ENCODE data around the gene ZNF383.
"Not testable (repeated sequence)": the region's sequence is repeated elsewhere in the genome, so short reads cannot be mapped to it uniquely, and the experiment has no call there.

The ZNF383 gene

GRCh38 chr19:37217775-37218591 is at the start of gene ZNF383:
Gene ZNF383, plus strand, starts transcription at chr19:37218214. Its CDS starts 12,240 bp downstream, at chr19:37230454.
- H3K36me3 Mint-ChIP-seq (ENCODE audit: low read depth): peaks cover 51% of the 10 kb centered on the region
- no peaks in the 10 kb centered on the region for H3K27me3 Mint-ChIP-seq (ENCODE audit: low read depth)
- peak within 1 kb of the TSS; percentile 89 for H3K27ac Mint-ChIP-seq
- H3K9me3 Mint-ChIP-seq: peaks cover 53% of the 10 kb centered on the region
- H3K4me1 Mint-ChIP-seq (ENCODE audit: low read depth): peaks cover 14% of the 10 kb centered on the region
- peak; percentile 82 for DNase-seq (ENCODE audit: low spot score)
- H3K4me3 Mint-ChIP-seq: peak within 1 kb of the TSS; percentile 92

- Mint-ChIP-seq H3K4me3 (no peak within 1 kb of the TSS), H3K4me1 (ENCODE audit: low read depth) (peaks cover 2% of the 10 kb centered on the region), H3K9me3 (peaks cover 44% of the 10 kb centered on the region), H3K27ac (no peak within 1 kb of the TSS), H3K27me3 (ENCODE audit: low read depth) (no peaks in the 10 kb centered on the region), H3K36me3 (ENCODE audit: low read depth) (peaks cover 23% of the 10 kb centered on the region)
- DNase-seq (ENCODE audit: low spot score): peak; percentile 86
These were observed 45.3 kb upstream of the ZNF383 start, which contains the start of gene ZNF585A for GRCh38 chr19:37172368-37173366. Gene ZNF585A, minus strand, starts transcription at chr19:37172695. Its CDS starts 2,785 bp downstream, at chr19:37169910.

GRCh38 chr19:37186071-37186470 is 31.9 kb upstream of the ZNF383 start:
- Mint-ChIP-seq H3K36me3 (ENCODE audit: low read depth) (peaks cover 35% of the 10 kb centered on the region), H3K9me3 (peaks cover 67% of the 10 kb centered on the region)
- not testable (repeated sequence) for DNase-seq (ENCODE audit: low spot score)

GRCh38 chr19:37195248-37195647 is 22.8 kb upstream of the ZNF383 start:
- peaks cover 37% of the 10 kb centered on the region for H3K36me3 Mint-ChIP-seq (ENCODE audit: low read depth)
- peaks cover 50% of the 10 kb centered on the region for H3K9me3 Mint-ChIP-seq
- H3K27me3 Mint-ChIP-seq (ENCODE audit: low read depth): not testable (repeated sequence)

More at GRCh38 chr19:37186071-37186470, 31.9 kb upstream of the ZNF383 start:
- not testable (repeated sequence) for H3K27ac Mint-ChIP-seq; H3K27me3 Mint-ChIP-seq (ENCODE audit: low read depth); H3K4me1 Mint-ChIP-seq (ENCODE audit: low read depth); H3K4me3 Mint-ChIP-seq

GRCh38 chr19:37197115-37197514 is 20.9 kb upstream of the ZNF383 start:
- not testable (repeated sequence) for H3K4me3 Mint-ChIP-seq; H3K27me3 Mint-ChIP-seq (ENCODE audit: low read depth); H3K4me1 Mint-ChIP-seq (ENCODE audit: low read depth); DNase-seq (ENCODE audit: low spot score); H3K27ac Mint-ChIP-seq
- Mint-ChIP-seq H3K36me3 (ENCODE audit: low read depth) (peaks cover 31% of the 10 kb centered on the region), H3K9me3 (peaks cover 43% of the 10 kb centered on the region)

More at GRCh38 chr19:37195248-37195647, 22.8 kb upstream of the ZNF383 start:
- not testable (repeated sequence) for DNase-seq (ENCODE audit: low spot score); H3K27ac Mint-ChIP-seq; H3K4me3 Mint-ChIP-seq; H3K4me1 Mint-ChIP-seq (ENCODE audit: low read depth)

- H3K9me3 Mint-ChIP-seq: peaks cover 45% of the 10 kb centered on the region
- no peak overlapping the region for H3K4me3 Mint-ChIP-seq
- peaks cover 32% of the 10 kb centered on the region for H3K36me3 Mint-ChIP-seq (ENCODE audit: low read depth)
- H3K27me3 Mint-ChIP-seq (ENCODE audit: low read depth): no peaks in the 10 kb centered on the region
- H3K27ac Mint-ChIP-seq: no peak overlapping the region
- no peak for DNase-seq (ENCODE audit: low spot score)
- H3K4me1 Mint-ChIP-seq (ENCODE audit: low read depth): no peaks in the 10 kb centered on the region
These were observed 20.2 kb upstream of the ZNF383 start for GRCh38 chr19:37197768-37198167.

GRCh38 chr19:37217480-37217774 is 587 bp upstream of the ZNF383 start:
- Mint-ChIP-seq H3K4me3 (peak overlapping the region; percentile 92), H3K27ac (peak overlapping the region; percentile 89), H3K9me3 (peaks cover 53% of the 10 kb centered on the region), H3K27me3 (ENCODE audit: low read depth) (no peaks in the 10 kb centered on the region), H3K36me3 (ENCODE audit: low read depth) (peaks cover 48% of the 10 kb centered on the region), H3K4me1 (ENCODE audit: low read depth) (peaks cover 14% of the 10 kb centered on the region)
- DNase-seq (ENCODE audit: low spot score): no peak

- Mint-ChIP-seq H3K9me3 (peaks cover 52% of the 10 kb centered on the region), H3K27ac (peak overlapping the region; percentile 89), H3K4me3 (peak overlapping the region; percentile 92), H3K36me3 (ENCODE audit: low read depth) (peaks cover 54% of the 10 kb centered on the region), H3K27me3 (ENCODE audit: low read depth) (no peaks in the 10 kb centered on the region), H3K4me1 (ENCODE audit: low read depth) (peaks cover 14% of the 10 kb centered on the region)
- peak; percentile 21 for DNase-seq (ENCODE audit: low spot score)
These were observed 550 bp downstream of the ZNF383 start for GRCh38 chr19:37218592-37218935.

GRCh38 chr19:37220383-37220782 is 2.4 kb downstream of the ZNF383 start:
- Mint-ChIP-seq H3K9me3 (peaks cover 46% of the 10 kb centered on the region), H3K27me3 (ENCODE audit: low read depth) (no peaks in the 10 kb centered on the region), H3K36me3 (ENCODE audit: low read depth) (peaks cover 62% of the 10 kb centered on the region), H3K27ac (no peak overlapping the region), H3K4me1 (ENCODE audit: low read depth) (peaks cover 14% of the 10 kb centered on the region), H3K4me3 (no peak overlapping the region)
- no peak for DNase-seq (ENCODE audit: low spot score)

GRCh38 chr19:37221136-37221535 is 3.1 kb downstream of the ZNF383 start:
- Mint-ChIP-seq H3K4me3 (no peak overlapping the region), H3K27me3 (ENCODE audit: low read depth) (no peaks in the 10 kb centered on the region), H3K27ac (no peak overlapping the region), H3K9me3 (peaks cover 47% of the 10 kb centered on the region), H3K4me1 (ENCODE audit: low read depth) (peaks cover 14% of the 10 kb centered on the region), H3K36me3 (ENCODE audit: low read depth) (peaks cover 64% of the 10 kb centered on the region)
- DNase-seq (ENCODE audit: low spot score): no peak

GRCh38 chr19:37226248-37226647 is 8.2 kb downstream of the ZNF383 start:
- no peaks in the 10 kb centered on the region for H3K4me1 Mint-ChIP-seq (ENCODE audit: low read depth)
- H3K9me3 Mint-ChIP-seq: peaks cover 46% of the 10 kb centered on the region
- H3K36me3 Mint-ChIP-seq (ENCODE audit: low read depth): peaks cover 72% of the 10 kb centered on the region
- H3K4me3 Mint-ChIP-seq: no peak overlapping the region
- H3K27ac Mint-ChIP-seq: no peak overlapping the region
- DNase-seq (ENCODE audit: low spot score): no peak
- H3K27me3 Mint-ChIP-seq (ENCODE audit: low read depth): no peaks in the 10 kb centered on the region

- DNase-seq (ENCODE audit: low spot score): no peak
- Mint-ChIP-seq H3K9me3 (peaks cover 44% of the 10 kb centered on the region), H3K27me3 (ENCODE audit: low read depth) (no peaks in the 10 kb centered on the region), H3K4me3 (no peak overlapping the region), H3K4me1 (ENCODE audit: low read depth) (no peaks in the 10 kb centered on the region), H3K27ac (no peak overlapping the region), H3K36me3 (ENCODE audit: low read depth) (peaks cover 68% of the 10 kb centered on the region)
These were observed 10.0 kb downstream of the ZNF383 start for GRCh38 chr19:37227996-37228395.

- Mint-ChIP-seq H3K36me3 (ENCODE audit: low read depth) (peaks cover 60% of the 10 kb centered on the region), H3K27me3 (ENCODE audit: low read depth) (no peaks in the 10 kb centered on the region), H3K9me3 (peaks cover 59% of the 10 kb centered on the region), H3K4me3 (no peak overlapping the region), H3K4me1 (ENCODE audit: low read depth) (no peaks in the 10 kb centered on the region), H3K27ac (no peak overlapping the region)
- DNase-seq (ENCODE audit: low spot score): no peak
These were observed 25.2 kb downstream of the ZNF383 start for GRCh38 chr19:37243206-37243632.
